ENCODE measurements around the gene FANCE.

FANCE gene

GRCh38 chr6:35463292-35463691 lies 11.2 kb downstream of the FANCE start:
- in situ Hi-C loops (cut with MboI; ENCODE audit: low sequenced_read_pairs) = no loop called here

GRCh38 chr6:35465646-35466045 lies 13.5 kb downstream of the FANCE start:
- in situ Hi-C loops (cut with MboI; ENCODE audit: low sequenced_read_pairs) = no loop called here

- in situ Hi-C loops (cut with MboI; ENCODE audit: low sequenced_read_pairs) = no loop called here
Measured at GRCh38 chr6:35468181-35468979, 16.2 kb downstream of the FANCE start, which contains the start of gene RPL10A. Gene RPL10A (plus strand): TSS chr6:35468401. CDS start chr6:35468435, 34 bp downstream.

- in situ Hi-C loops (cut with MboI; ENCODE audit: low sequenced_read_pairs) = no loop called here
Measured at GRCh38 chr6:35468980-35469750, 17.0 kb downstream of the FANCE start.

- in situ Hi-C loops (cut with MboI; ENCODE audit: low sequenced_read_pairs) = no loop called here
Measured at GRCh38 chr6:35469751-35470662, 17.9 kb downstream of the FANCE start.

- in situ Hi-C loops (cut with MboI; ENCODE audit: low sequenced_read_pairs) = no loop called here
Measured at GRCh38 chr6:35470663-35471120, 18.6 kb downstream of the FANCE start.

- in situ Hi-C loops (cut with MboI; ENCODE audit: low sequenced_read_pairs) = no loop called here
Measured at GRCh38 chr6:35471836-35472345, 19.8 kb downstream of the FANCE start.

GRCh38 chr6:35473075-35473849 lies 21.1 kb downstream of the FANCE start:
- in situ Hi-C loops (cut with MboI; ENCODE audit: low sequenced_read_pairs) = no loop called here

- in situ Hi-C loops (cut with MboI; ENCODE audit: low sequenced_read_pairs) = no loop called here
Measured at GRCh38 chr6:35473850-35474130, 21.7 kb downstream of the FANCE start.

GRCh38 chr6:35474131-35474941 lies 22.2 kb downstream of the FANCE start:
- in situ Hi-C loops (cut with MboI; ENCODE audit: low sequenced_read_pairs) = no loop called here

- in situ Hi-C loops (cut with MboI; ENCODE audit: low sequenced_read_pairs) = no loop called here
Measured at GRCh38 chr6:35474942-35475570, 22.9 kb downstream of the FANCE start.

GRCh38 chr6:35475573-35475972 lies 23.4 kb downstream of the FANCE start:
- in situ Hi-C loops (cut with MboI; ENCODE audit: low sequenced_read_pairs) = no loop called here

GRCh38 chr6:35476004-35476403 lies 23.9 kb downstream of the FANCE start:
- in situ Hi-C loops (cut with MboI; ENCODE audit: low sequenced_read_pairs) = no loop called here

GRCh38 chr6:35477028-35477427 lies 24.9 kb downstream of the FANCE start:
- in situ Hi-C loops (cut with MboI; ENCODE audit: low sequenced_read_pairs) = no loop called here

- in situ Hi-C loops (cut with MboI; ENCODE audit: low sequenced_read_pairs) = no loop called here
Measured at GRCh38 chr6:35477551-35478179, 25.5 kb downstream of the FANCE start.

- in situ Hi-C loops (cut with MboI; ENCODE audit: low sequenced_read_pairs) = no loop called here
Measured at GRCh38 chr6:35478259-35478658, 26.1 kb downstream of the FANCE start.

GRCh38 chr6:35480176-35480575 lies 28.0 kb downstream of the FANCE start:
- in situ Hi-C loops (cut with MboI; ENCODE audit: low sequenced_read_pairs) = no loop called here

- in situ Hi-C loops (cut with MboI; ENCODE audit: low sequenced_read_pairs) = no loop called here
Measured at GRCh38 chr6:35481226-35481625, 29.1 kb downstream of the FANCE start.
